ENCODE results near the gene TNK1.

DNA sequence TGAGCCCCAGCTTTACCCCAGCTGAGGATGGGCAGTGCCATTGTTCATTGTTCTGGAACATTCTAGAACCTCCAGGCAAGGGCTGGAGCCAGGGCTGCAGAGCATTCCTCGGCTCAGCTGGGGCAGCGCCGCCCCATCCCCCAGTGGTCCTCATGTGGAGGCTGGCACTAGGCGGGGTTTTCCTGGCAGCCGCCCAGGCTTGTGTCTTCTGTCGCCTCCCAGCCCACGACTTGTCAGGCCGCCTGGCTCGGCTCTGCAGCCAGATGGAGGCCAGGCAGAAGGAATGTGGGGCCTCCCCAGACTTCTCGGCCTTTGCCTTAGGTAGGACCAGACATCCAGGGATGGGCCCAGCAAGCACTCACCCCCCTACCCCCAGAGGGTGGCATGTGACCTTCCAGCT lies 25.8 kb upstream of the TNK1 start, which contains the start of gene TMEM95:
- TF ChIP-seq CTCF (IDR thresholded peaks at IDR 0.05): no peak
- no peak for TF ChIP-seq POLR2AphosphoS5 (IDR thresholded peaks at IDR 0.05)

Measured in suprapubic skin (tissue), 3 donors.